NCI-H510A treated with DMSO at 0.1 percent for 48 hours (cell line): Measurements from ENCODE around the gene FBLN7.
A peak's percentile ranks its signal among the peaks of the same experiment; 100 is the strongest.
"Not testable (repeated sequence)": the region's sequence is repeated elsewhere in the genome, so short reads cannot be mapped to it uniquely, and the experiment has no call there.

ENCODE experiments used
- DNase-seq: peaks from one replicate; lab custom pipeline; 2025; lab: John Stamatoyannopoulos, UW

FBLN7 gene

GRCh38 chr2:112138159-112139032, at the start of gene FBLN7:
Gene FBLN7, plus strand, starts transcription at chr2:112138385. Its CDS starts 271 bp downstream, at chr2:112138656.
- DNase-seq = peak; percentile 18

GRCh38 chr2:112089375-112089774, 48.8 kb upstream of the FBLN7 start:
- no peak for DNase-seq

DNA sequence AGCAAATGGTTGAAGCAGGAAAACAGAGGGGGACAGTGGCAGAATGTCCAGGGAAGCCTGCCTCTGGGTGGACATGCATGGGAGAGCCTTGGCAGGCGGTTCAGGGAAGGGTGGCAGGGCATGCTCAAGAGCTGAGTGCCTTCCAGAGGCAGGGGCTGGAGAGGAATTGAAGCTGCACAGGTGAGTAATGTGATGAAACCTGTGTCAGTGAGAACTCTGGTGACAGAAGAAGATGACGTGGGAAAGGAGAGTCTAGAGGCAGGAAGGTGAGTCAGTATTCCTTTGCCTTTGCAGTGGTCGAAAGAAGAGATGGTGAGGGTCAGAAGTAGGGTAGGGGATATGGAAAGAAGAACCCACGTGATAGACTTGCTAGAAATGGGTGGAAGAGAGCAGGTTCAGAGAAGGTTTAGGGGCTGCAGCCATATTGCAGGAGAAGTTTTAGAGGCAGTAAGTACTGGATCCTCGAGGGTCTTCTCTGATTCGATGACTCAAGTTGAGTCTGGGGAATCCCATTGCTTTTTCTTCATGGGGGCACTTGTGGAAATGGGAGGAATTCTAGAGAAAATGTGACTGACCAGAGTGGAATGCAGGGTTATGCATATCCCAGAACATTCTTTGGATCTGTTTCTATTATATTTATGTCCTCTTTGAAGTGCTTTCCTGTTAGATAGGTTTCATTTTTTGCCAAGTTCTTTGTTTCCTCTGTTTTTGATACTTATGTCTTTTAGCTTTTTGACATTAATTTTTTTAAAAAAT, 45.7 kb upstream of the FBLN7 start:
- DNase-seq = no peak

GRCh38 chr2:112093216-112093615, 45.0 kb upstream of the FBLN7 start:
- no peak for DNase-seq

- no peak for DNase-seq
Observed at GRCh38 chr2:112095681-112096080, 42.5 kb upstream of the FBLN7 start.

GRCh38 chr2:112096098-112096497, 42.1 kb upstream of the FBLN7 start:
- DNase-seq = no peak

DNA sequence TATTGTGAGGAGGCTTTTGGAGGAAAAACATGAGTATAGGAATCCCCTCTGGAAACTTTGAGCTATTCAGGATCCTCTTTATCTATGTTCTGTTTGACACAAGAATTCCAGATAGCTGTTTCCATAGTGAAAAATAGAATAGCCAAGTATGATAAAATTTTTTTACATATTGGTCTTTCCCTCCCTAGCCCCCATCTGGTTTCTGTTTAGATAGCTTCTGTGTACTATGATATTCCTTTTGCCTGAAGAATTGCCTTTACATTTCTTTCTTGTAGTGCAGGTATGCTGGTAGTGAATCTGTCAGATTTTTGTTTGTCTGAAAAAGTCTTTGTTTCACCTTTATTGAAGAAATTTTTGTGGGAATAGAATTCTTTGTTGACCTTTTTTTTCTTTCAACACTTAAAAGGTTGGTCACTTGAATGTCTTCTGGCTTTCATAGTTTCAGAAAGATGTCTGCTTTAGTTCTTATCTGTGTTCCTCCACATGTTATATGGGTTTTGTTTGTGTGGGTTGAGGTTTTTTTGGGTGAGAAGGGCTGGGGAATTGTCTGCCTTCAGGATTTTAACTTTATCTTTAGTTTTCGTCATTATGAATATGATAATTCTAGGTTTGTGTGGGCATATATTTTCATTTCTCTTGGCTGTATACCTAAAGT, 29.9 kb upstream of the FBLN7 start:
- DNase-seq = no peak

DNA sequence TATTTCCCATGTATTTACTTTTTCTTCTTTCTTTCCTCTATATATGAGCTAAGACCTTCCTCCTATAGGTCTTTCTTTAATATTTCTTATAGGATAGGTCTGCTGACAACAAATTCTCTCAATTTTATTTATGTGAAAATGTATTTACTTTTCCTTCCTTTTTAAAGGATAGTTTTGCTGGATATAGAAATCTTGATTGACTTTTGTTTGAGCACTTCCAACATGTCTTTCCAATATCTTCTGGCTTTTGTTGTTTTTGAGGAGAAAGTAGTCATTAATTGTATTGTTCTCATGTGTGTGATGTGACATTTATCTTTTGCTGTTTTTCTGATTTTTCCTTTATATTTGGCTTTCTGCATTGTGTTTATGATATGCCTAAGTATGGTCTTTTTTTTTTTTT, 28.9 kb upstream of the FBLN7 start:
- no peak for DNase-seq

- no peak for DNase-seq
Observed at GRCh38 chr2:112110966-112111365, 27.2 kb upstream of the FBLN7 start.

- not testable (repeated sequence) for DNase-seq
Observed at GRCh38 chr2:112113354-112113753, 24.8 kb upstream of the FBLN7 start.

- no peak for DNase-seq
Observed at GRCh38 chr2:112118148-112118547, 20.0 kb upstream of the FBLN7 start.

DNA sequence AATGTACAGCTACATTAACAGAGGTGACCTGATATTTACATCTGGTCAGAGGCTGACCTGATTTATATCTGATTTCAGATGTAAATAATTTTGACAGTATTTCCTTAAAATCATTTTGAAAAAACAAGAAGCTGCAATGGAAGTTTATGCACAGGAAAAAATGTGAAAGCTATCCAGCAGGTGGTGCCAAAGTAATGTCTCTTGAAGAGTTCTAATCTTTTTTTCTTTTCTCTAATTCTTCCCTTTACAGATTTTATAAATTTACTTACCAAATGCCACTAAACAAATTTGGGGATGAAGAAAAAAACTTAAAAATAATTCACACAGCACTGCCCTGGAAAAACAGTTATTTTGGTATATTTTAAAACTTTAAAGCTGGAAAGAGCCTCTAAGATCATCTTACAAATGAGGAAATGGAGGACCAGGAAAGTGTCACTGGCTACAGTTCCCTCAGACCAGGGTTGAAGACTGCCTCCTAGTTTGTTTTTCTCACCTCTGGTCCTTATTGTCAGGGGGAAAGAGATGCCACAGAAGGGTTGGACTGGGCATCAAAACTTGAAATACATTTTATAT, 16.4 kb upstream of the FBLN7 start:
- DNase-seq = peak; percentile 76

GRCh38 chr2:112129060-112129459, 9.1 kb upstream of the FBLN7 start:
- DNase-seq = no peak

GRCh38 chr2:112133344-112133743, 4.8 kb upstream of the FBLN7 start:
- no peak for DNase-seq

DNA sequence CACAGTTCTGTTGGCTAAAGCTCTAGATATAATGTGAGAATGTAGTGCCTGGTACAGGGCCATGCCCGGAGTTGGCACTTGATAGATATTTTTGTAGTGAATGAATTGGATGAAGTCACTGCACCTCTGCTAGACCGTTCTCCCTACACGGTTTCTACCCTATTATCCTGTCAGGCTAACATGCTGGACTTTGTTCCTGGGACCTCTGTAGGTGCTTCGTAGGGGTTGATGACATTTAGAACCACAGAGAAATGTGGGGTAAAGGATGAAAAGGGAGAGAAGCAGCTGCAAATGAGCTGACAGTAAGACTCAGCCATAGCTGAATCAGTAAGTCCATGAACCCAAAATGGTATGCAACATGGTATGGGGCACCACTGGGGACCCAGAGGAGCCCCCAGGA, 4.1 kb upstream of the FBLN7 start:
- DNase-seq = no peak

DNA sequence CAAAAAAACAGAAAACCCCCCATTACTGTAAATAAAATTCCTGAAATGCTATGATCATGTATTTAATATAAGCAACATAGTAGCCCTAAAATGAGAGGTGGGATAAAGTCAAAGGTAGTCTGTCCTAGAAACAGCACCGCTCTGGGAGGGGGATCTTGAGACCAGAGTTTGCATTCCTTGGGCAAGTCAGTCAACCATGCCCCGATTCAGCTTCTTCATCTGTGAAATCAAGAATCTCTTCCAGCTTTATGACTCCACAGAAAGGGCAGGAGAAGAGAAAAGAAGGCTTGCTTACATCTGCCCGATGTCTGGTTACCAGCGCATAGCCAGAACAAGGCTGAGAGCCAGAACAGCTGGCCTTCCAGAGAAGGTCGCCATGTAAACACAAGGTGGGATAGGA, 2.1 kb upstream of the FBLN7 start:
- DNase-seq = no peak

- peak; percentile 47 for DNase-seq
Observed at GRCh38 chr2:112137516-112138158, 548 bp upstream of the FBLN7 start.

DNA sequence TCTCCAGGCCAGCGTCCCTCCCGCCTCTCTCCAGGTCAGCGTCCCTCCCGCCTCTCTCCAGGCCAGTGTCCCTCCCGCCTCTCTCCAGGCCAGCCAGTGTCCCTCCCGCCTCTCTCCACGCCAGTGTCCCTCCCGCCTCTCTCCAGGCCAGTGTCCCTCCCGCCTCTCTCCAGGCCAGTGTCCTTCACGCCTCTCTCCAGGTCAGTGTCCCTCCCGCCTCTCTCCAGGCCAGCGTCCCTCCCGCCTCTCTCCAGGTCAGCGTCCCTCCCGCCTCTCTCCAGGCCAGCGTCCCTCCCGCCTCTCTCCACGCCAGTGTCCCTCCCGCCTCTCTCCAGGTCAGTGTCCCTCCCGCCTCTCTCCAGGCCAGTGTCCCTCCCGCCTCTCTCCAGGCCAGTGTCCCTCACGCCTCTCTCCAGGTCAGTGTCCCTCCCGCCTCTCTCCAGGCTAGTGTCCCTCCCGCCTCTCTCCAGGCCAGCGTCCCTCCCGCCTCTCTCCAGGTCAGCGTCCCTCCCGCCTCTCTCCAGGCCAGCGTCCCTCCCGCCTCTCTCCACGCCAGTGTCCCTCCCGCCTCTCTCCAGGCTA, 939 bp downstream of the FBLN7 start:
- DNase-seq = not testable (repeated sequence)

GRCh38 chr2:112139661-112140204, 1.5 kb downstream of the FBLN7 start:
- DNase-seq = not testable (repeated sequence)

GRCh38 chr2:112140205-112140802, 2.1 kb downstream of the FBLN7 start:
- DNase-seq = no peak
